ENCODE data around the gene CHST11. TPM values are rescaled to one million over a fixed set of nuclear protein-coding genes. Genes with fewer than 3 reads are reported as not detected.

Gene CHST11
- total and polyA plus RNA-seq, 9 of the 15 experiments (the other 6 are each of a cell fraction or from before 2014, with no cell fraction given), result 2.3 to 38.7 (median 15.0) TPM

GRCh38 chr12:104516821-104517220 is 60.1 kb downstream of the CHST11 start:
- no peak overlapping the region for H3K4me3 ChIP-seq
- no peaks in the 10 kb centered on the region for H3K36me3 ChIP-seq (ENCODE audit: control insufficient read depth, insufficient read depth, low read length)
- intact Hi-C loops (cut with micrococcal nuclease) (no loop called here), in situ Hi-C loops (cut with MboI) (no loop called here)
- H4K20me1 ChIP-seq (replicated peaks; ENCODE audit: control insufficient read depth, insufficient read depth, low read length), result peaks cover 6% of the 10 kb centered on the region; the same call in 1 of the 2 replicates
- H3K9me3 ChIP-seq (replicated peaks; ENCODE audit: control insufficient read depth, insufficient read depth, low read depth, low read length), result no peaks in the 10 kb centered on the region; the same call in 1 of the 2 replicates
- no peaks in the 10 kb centered on the region for H3K9me1 ChIP-seq (ENCODE audit: control insufficient read depth, insufficient read depth, low read length)
- H3K4me2 ChIP-seq (ENCODE audit: insufficient read depth, low read length), result no peak overlapping the region
- H3K4me1 ChIP-seq (replicated peaks in 1 of 2; ENCODE audit: control insufficient read depth in 2 of 2, insufficient read depth in 2 of 2, low read length in 2 of 2), result peaks cover 0 to 8% of the 10 kb centered on the region in 2 experiments; a peak in 3 of 5 replicates
- ATAC-seq, result no peak
- H3K9ac ChIP-seq (ENCODE audit: insufficient read depth in 1 of 2, low read depth in 2 of 2, low read length in 2 of 2), result no peak overlapping the region
- BruUV-seq (replicated peaks), result no TSS peak
- DNase-seq (ENCODE audit: extremely low read depth in 1 of 4, low spot score in 3 of 4), result no peak
- H3K27me3 ChIP-seq (ENCODE audit: control insufficient read depth in 2 of 2, insufficient read depth in 2 of 2, low read length in 2 of 2), result no peaks in the 10 kb centered on the region
- CTCF ChIA-PET (ENCODE audit: low intra/inter-chr PET ratio), result no interaction called here
- no peak for FAIRE-seq
- H2AFZ ChIP-seq (ENCODE audit: low read depth, low read length), result no peak overlapping the region
- POLR2A ChIA-PET, result interaction anchor here (0.6 to 1.2 kb wide), 4 partner anchors 11 to 121 kb away, joined by 3 to 4 read pairs (median 3); no protein-coding TSS in a partner anchor
- H3K79me2 ChIP-seq (ENCODE audit: control insufficient read depth, insufficient read depth, low read length), result peaks cover 89% of the 10 kb centered on the region
- H3K27ac ChIP-seq (ENCODE audit: extremely low read depth, low read depth, low read length), result no peak overlapping the region
- 82% methylated on average over 1 of the region's 1 CpG for WGBS (ENCODE audit: insufficient coverage, low coverage, missing lambda C conversion rate)
- no peak for TF ChIP-seq POLR2H (tag; IDR thresholded peaks at IDR 0.05; ENCODE audit: low read depth)
- no peak for TF ChIP-seq ZC3H11A (IDR thresholded peaks at IDR 0.05; ENCODE audit: low read depth, low read length)
- TF ChIP-seq HNRNPLL (IDR thresholded peaks at IDR 0.05; ENCODE audit: low read depth, low read length, poor library complexity, severe bottlenecking), result no peak
- no peak for TF ChIP-seq ZBTB26 (CRISPR knock-in tag; IDR thresholded peaks at IDR 0.05)
- TF ChIP-seq, protein P1, sequence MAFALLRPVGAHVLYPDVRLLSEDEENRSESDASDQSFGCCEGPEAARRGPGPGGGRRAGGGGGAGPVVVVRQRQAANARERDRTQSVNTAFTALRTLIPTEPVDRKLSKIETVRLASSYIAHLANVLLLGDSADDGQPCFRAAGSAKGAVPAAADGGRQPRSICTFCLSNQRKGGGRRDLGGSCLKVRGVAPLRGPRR (CRISPR knock-in tag; IDR thresholded peaks at IDR 0.05), result no peak
- TF ChIP-seq ZNF12 (CRISPR knock-in tag; IDR thresholded peaks at IDR 0.05), result no peak
- no peak for TF ChIP-seq STAT6 (CRISPR knock-in tag; IDR thresholded peaks at IDR 0.05)
- TF ChIP-seq KLF1 (tag; IDR thresholded peaks at IDR 0.05), result no peak
- no peak for TF ChIP-seq ZKSCAN8 (CRISPR knock-in tag; IDR thresholded peaks at IDR 0.05)
- TF ChIP-seq XRCC5 (IDR thresholded peaks at IDR 0.05; ENCODE audit: low read depth, low read length), result no peak
- TF ChIP-seq, protein P2, sequence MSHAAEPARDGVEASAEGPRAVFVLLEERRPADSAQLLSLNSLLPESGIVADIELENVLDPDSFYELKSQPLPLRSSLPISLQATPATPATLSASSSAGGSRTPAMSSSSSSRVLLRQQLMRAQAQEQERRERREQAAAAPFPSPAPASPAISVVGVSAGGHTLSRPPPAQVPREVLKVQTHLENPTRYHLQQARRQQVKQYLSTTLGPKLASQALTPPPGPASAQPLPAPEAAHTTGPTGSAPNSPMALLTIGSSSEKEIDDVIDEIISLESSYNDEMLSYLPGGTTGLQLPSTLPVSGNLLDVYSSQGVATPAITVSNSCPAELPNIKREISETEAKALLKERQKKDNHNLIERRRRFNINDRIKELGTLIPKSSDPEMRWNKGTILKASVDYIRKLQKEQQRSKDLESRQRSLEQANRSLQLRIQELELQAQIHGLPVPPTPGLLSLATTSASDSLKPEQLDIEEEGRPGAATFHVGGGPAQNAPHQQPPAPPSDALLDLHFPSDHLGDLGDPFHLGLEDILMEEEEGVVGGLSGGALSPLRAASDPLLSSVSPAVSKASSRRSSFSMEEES (CRISPR knock-in tag; IDR thresholded peaks at IDR 0.05), result no peak
- TF ChIP-seq, protein P3, sequence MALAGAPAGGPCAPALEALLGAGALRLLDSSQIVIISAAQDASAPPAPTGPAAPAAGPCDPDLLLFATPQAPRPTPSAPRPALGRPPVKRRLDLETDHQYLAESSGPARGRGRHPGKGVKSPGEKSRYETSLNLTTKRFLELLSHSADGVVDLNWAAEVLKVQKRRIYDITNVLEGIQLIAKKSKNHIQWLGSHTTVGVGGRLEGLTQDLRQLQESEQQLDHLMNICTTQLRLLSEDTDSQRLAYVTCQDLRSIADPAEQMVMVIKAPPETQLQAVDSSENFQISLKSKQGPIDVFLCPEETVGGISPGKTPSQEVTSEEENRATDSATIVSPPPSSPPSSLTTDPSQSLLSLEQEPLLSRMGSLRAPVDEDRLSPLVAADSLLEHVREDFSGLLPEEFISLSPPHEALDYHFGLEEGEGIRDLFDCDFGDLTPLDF (CRISPR knock-in tag; IDR thresholded peaks at IDR 0.05), result no peak
- TF ChIP-seq, protein P4, sequence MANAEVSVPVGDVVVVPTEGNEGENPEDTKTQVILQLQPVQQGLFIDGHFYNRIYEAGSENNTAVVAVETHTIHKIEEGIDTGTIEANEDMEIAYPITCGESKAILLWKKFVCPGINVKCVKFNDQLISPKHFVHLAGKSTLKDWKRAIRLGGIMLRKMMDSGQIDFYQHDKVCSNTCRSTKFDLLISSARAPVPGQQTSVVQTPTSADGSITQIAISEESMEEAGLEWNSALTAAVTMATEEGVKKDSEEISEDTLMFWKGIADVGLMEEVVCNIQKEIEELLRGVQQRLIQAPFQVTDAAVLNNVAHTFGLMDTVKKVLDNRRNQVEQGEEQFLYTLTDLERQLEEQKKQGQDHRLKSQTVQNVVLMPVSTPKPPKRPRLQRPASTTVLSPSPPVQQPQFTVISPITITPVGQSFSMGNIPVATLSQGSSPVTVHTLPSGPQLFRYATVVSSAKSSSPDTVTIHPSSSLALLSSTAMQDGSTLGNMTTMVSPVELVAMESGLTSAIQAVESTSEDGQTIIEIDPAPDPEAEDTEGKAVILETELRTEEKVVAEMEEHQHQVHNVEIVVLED (CRISPR knock-in tag; IDR thresholded peaks at IDR 0.05), result no peak
